Gastroesophageal sphincter (tissue), 4 donors: ENCODE measurements around the gene AMDHD2. TPM values are rescaled to one million over a fixed set of nuclear protein-coding genes. Genes with fewer than 3 reads are reported as not detected.
A peak's percentile ranks its signal among the peaks of the same experiment; 100 is the strongest.

Source experiments
- ATAC-seq: fragments of 150-250 bp; one replicate; pipeline ENCODE4 v1.9.1; 2016; ENCODE audit warnings: mild to moderate bottlenecking, moderate library complexity
- H3K27ac ChIP-seq, 4 donors: fragments of 200-600 bp; sonication (generic) in 3 of 4; 1 replicate in 3 of 4; 2 replicates in 1 of 4; pipeline ENCODE4 v1.5.1; 2016 to 2019
- H3K27me3 ChIP-seq: fragments of 200-600 bp; sonication (generic); one replicate; pipeline ENCODE4 v1.5.1; 2019
- H3K36me3 ChIP-seq, 2 donors: fragments of 200-600 bp; sonication (generic); one replicate each; pipeline ENCODE4 v1.5.1; 2019; ENCODE audit warnings: control low read depth in 1 of 2
- H3K4me1 ChIP-seq, 3 donors: fragments of 200-600 bp; sonication (generic); 1 replicate in 2 of 3; 2 replicates in 1 of 3; pipeline ENCODE4 v1.5.1; 2016 to 2019; ENCODE audit warnings: control low read depth in 2 of 3
- H3K4me3 ChIP-seq, 2 donors: fragments of 200-600 bp; sonication (generic); one replicate each; pipeline ENCODE4 v1.5.1; 2019; ENCODE audit warnings: mild to moderate bottlenecking in 1 of 2, moderate library complexity in 1 of 2
- H3K9me3 ChIP-seq, 3 donors: fragments of 200-600 bp; sonication (generic); one replicate each; pipeline ENCODE4 v1.5.1; 2017 to 2019; ENCODE audit warnings: control low read depth in 2 of 3
- CTCF ChIP-seq, 4 experiments: fragments of 200-600 bp in 2 of 4; fragments of 450-650 bp in 2 of 4; sonication (generic) in 1 of 4; IDR thresholded peaks; one replicate each; pipeline ENCODE4 v1.5.1; 2017 to 2019; ENCODE audit warnings: antibody characterized with exemption in 4 of 4, mild to moderate bottlenecking in 2 of 4, moderate library complexity in 2 of 4
- EP300 ChIP-seq: sonication (generic); formaldehyde crosslinking; IDR thresholded peaks from one replicate; pipeline ENCODE4 v1.6.1; 2017; ENCODE audit warnings: antibody characterized with exemption, mild to moderate bottlenecking
- POLR2A ChIP-seq, 2 donors: fragments of 450-650 bp; IDR thresholded peaks; one replicate each; pipeline ENCODE4 v1.6.1; 2017; ENCODE audit warnings: antibody characterized with exemption in 2 of 2, mild to moderate bottlenecking in 2 of 2, moderate library complexity in 1 of 2
- POLR2AphosphoS5 ChIP-seq: sonication (generic); formaldehyde crosslinking; IDR thresholded peaks from one replicate; pipeline ENCODE4 v1.6.1; 2017; ENCODE audit warnings: antibody characterized with exemption
- WGBS, 2 donors: methylation state at CpG; one replicate each; pipeline ENCODE4 v1.1.5; 2018; ENCODE audit warnings: low coverage in 1 of 2; 5-methylcytosine and 5-hydroxymethylcytosine counted together
- total RNA-seq, 4 donors: library from RNA; depleted of rRNA; stranded (reverse); fragments of >200 nt; gene quantifications; one replicate each; pipeline ENCODE4 v1.1.0, GENCODE V29; 2016

Gene AMDHD2
- total RNA-seq, 4 donors from 2014 or later: 14.0 to 29.1 (median 23.4) TPM

- TF ChIP-seq CTCF (IDR thresholded peaks at IDR 0.05): no peak
- no peak for TF ChIP-seq EP300
- TF ChIP-seq POLR2AphosphoS5: no peak
- TF ChIP-seq POLR2A (IDR thresholded peaks at IDR 0.05): no peak
- Histone ChIP-seq H3K36me3 (peaks cover 0 to 21% of the 10 kb centered on the region in 2 donors), H3K27me3 (no peaks in the 10 kb centered on the region), H3K27ac (no peak overlapping the region), H3K9me3 (no peaks in the 10 kb centered on the region), H3K4me1 (peaks cover 0 to 47% (median 10%) of the 10 kb centered on the region in 3 donors), H3K4me3 (no peak overlapping the region)
- ATAC-seq: no peak
- no CpG with 5 or more reads among the region's 33 CpGs for WGBS, 2 donors
These were observed 34.2 kb upstream of the AMDHD2 start for GRCh38 chr16:2485811-2486507.

GRCh38 chr16:2486645-2487516 lies 33.3 kb upstream of the AMDHD2 start:
- TF ChIP-seq EP300 (no peak), POLR2AphosphoS5 (no peak), CTCF (IDR thresholded peaks at IDR 0.05) (peak in 1 of 4 experiments; percentile 10)
- WGBS, 2 donors: 65 to 67% methylated on average over 12 to 14 of the region's 29 CpGs
- H3K4me3 ChIP-seq: no peak overlapping the region
- no peaks in the 10 kb centered on the region for H3K9me3 ChIP-seq
- H3K27me3 ChIP-seq: no peaks in the 10 kb centered on the region
- H3K27ac ChIP-seq: no peak overlapping the region
- H3K36me3 ChIP-seq: peaks cover 0 to 21% of the 10 kb centered on the region in 2 donors
- ATAC-seq: no peak
- peaks cover 0 to 47% (median 10%) of the 10 kb centered on the region in 3 donors for H3K4me1 ChIP-seq

- no peak for ATAC-seq
- H3K4me3 ChIP-seq: no peak overlapping the region
- H3K4me1 ChIP-seq: peaks cover 0 to 41% (median 8%) of the 10 kb centered on the region in 3 donors
- no peaks in the 10 kb centered on the region for H3K27me3 ChIP-seq
- H3K36me3 ChIP-seq: peaks cover 0 to 26% of the 10 kb centered on the region in 2 donors
- H3K9me3 ChIP-seq: no peaks in the 10 kb centered on the region
- WGBS, 2 donors: 75 to 81% methylated on average over 4 of the region's 8 CpGs
- no peak overlapping the region for H3K27ac ChIP-seq
- TF ChIP-seq POLR2A (IDR thresholded peaks at IDR 0.05) (no peak), CTCF (IDR thresholded peaks at IDR 0.05) (no peak), POLR2AphosphoS5 (no peak), EP300 (no peak)
These were observed 32.7 kb upstream of the AMDHD2 start for GRCh38 chr16:2487517-2487842.

GRCh38 chr16:2487903-2488531 lies 32.2 kb upstream of the AMDHD2 start:
- WGBS, 2 donors: 40 to 89% methylated on average over 1 to 4 of the region's 15 CpGs
- Histone ChIP-seq H3K27ac (no peak overlapping the region), H3K4me3 (no peak overlapping the region), H3K36me3 (peaks cover 0 to 28% of the 10 kb centered on the region in 2 donors), H3K9me3 (no peaks in the 10 kb centered on the region), H3K27me3 (no peaks in the 10 kb centered on the region), H3K4me1 (peaks cover 0 to 36% (median 4%) of the 10 kb centered on the region in 3 donors)
- no peak for ATAC-seq
- no peak for TF ChIP-seq POLR2A (IDR thresholded peaks at IDR 0.05)
- no peak for TF ChIP-seq CTCF (IDR thresholded peaks at IDR 0.05)
- TF ChIP-seq POLR2AphosphoS5: no peak
- no peak for TF ChIP-seq EP300
